Measurements from ENCODE around the gene ARSG.
A peak's percentile ranks its signal among the peaks of the same experiment; 100 is the strongest.

Gene ARSG

DNA sequence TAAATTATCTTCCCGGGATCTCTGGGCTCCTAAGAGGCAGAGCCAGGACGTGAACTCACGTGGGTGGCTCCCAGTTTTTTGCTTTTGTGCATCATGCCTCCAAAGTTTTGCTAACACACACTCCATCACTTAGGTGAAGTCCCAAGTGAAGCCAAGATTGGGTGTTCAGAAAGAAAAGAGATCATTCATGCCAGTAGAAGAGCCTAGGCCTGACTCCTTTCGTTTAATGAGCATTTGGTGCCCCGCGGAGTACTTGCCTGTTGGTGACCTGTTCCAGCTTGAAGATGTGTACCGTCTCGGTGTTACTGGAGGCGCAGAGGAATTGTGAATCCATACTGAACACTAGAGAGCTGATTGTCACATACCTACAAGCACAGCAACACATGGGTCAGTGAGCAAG is 141.9 kb downstream of the ARSG start:
- DNase-seq = no peak

DNA sequence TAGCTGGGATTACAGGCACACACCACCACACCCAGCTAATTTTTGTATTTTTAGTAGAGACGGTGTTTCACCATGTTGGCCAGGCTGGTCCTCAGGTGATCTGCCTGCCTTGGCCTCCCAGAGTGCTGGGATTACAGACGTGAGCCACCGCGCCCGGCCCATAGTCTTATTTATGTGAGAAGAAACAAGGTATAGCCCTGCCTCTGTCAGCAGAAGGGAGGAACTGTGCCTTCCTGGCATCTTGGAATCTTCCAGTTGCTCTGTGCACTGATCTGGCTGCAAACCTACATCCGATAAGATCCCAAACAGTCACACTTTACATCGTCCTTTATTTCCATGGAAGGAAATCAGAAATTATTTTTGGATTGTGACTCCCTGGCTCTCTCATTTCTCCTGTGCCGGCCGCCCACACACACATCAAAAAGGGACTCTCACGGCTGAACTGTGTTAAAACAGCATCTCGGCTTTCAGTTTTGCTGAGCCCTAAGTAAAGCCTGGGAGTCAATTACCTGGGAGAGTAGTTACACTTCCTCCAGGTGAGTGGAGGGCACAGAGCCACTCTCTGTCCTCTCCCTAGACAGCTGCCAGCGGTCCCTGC is 142.7 kb downstream of the ARSG start:
- no peak for DNase-seq

DNA sequence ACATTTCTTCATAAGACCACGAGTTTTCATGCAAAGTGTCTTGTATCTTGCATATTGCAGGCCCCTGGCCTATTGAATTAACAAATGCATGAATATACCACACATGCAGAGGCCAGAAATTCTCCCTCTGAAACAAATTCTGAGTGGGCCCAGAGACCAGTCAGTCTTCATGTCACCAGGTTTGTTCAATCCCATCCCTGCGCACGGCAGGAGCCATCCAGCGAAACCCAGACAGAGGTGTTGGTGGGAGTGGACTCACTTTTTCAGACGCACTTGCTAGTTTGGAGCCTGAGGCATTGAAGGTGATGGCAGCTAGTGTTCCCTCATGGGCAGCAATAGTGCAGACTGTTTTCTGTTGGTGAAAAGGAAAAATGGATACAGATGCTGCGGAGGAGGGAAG is 144.1 kb downstream of the ARSG start:
- DNase-seq = no peak

DNA sequence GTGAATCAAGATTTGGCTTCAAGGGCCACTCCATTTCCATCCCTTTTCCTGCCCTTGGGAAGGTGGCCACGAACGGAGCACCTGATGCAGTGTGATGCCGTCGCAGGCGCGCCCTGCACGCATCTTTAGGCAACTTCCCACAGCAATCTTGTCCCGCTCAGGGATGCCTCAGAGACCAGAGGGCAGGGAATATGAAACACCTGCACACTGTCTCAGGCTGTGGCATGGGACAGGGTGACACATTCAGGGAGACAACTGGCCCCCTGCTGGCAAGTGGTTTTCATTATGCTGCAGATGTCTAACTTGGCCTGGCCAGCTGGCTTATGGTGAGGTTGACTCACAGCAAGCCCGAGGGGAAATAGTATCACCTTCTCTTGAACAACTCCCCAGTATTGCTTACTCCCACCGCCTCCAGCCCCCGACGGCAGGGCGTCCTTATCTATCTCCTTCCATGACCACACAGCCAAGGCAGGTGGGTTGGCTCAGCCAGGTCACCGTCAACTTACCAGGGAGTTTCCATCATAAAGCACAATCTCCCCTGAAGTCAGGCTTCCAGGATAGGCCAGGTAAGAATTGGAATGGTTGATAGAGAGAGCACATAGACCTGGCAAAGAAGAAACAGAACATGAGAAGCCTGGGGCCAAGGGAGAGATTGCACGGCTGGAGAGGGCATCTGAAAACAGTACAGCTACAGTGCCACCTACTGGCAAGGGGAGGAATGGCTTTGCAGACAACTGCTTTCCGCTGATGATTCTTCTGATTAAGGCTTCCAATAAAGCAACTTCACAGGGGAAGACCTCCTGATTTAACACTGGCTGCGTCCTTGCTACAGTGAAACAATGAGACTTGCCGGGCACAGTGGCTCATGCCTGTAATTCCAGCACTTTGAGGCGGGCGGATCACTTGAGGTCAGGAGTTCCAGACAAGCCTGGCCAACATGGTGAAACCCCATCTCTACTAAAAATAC is 144.9 kb downstream of the ARSG start:
- DNase-seq = peak; percentile 44 to 45

DNA sequence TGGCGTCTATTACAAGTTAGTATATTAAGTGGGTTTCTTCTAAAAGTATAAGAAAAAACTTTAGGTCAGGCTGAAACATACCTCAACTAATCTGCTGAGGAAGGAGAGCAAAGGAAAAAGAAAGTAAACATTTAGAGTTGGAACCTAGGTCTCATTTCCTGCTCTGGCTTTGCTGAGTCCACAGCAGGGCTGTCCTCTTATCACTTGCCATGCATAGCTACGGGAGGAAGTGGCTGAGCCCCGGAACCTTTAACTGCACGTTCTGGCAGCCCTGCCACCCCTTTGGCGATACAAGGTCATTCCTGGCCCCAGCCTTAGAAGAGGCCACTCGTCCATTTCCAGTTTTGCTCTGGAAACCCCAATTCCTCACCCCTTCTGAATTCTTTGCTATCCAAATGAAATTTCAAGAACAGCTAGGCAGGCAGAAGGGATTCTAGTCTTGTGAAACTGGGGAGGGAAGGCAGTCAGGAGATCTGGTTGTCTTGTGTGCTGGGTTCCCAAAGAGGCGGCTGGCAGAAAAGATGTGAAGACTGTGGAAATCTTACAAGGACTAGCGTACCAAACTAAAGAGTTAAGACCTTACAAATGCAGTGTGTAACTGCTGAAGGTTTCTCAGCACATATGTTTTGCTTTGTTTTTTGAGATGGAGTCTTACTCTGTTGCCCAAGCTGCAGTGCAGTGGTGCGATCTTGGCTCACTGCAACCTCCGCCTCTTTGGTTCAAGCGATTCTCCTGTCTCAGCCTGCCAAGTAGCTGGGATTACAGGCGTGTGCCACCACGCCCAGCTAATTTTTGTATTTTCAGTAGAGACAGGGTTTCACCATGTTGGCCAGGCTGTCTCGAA is 146.9 kb downstream of the ARSG start:
- DNase-seq = no peak

DNA sequence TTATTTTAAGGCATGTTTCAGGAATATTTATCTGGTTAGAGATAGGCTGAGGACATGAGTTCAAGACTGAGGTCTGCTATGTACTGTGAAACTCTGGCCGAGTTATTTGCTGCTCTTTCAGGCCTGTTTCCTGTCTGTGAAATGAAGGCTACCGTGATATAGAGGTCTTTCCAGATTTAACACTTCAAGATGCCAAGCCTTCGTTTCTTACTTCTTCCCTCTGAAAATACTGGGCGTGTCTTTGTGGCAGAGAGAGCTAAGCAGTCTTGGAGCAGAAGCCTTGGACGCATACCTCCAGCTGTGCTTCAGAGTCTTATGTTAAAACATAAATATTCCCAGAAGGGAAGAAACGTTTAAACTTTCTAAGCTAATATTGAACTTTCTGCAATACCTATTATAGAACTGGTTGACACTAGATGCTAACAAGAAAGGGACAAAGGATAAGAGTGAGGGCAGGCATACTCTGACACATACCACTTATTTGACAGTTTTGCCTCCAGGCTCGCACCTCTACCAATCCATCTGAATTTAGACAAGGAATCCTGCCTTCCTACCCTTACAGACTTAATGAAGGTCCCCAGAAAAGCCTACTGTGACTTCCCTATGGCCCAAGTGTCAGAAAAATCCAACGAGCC is 148.5 kb downstream of the ARSG start:
- no peak for DNase-seq

DNA sequence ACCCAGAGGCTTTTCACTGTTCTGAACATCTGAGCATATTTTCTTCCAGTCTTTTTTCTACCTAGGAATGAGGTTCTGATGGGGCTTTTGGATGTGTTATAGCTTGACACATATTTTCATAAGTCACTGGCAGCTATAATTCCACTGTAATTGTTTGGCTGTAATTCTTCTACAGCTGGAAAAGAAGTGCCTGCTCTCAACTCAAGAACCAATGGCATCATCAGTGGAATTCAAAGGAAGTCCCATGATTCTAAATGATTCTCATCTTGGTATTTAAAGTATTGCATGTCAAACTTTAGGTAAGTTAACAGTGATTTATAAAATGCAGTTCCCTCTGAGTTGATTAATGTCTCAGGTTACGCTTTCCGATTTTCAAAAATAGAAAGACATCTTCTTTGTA is 149.2 kb downstream of the ARSG start:
- no peak for DNase-seq

DNA sequence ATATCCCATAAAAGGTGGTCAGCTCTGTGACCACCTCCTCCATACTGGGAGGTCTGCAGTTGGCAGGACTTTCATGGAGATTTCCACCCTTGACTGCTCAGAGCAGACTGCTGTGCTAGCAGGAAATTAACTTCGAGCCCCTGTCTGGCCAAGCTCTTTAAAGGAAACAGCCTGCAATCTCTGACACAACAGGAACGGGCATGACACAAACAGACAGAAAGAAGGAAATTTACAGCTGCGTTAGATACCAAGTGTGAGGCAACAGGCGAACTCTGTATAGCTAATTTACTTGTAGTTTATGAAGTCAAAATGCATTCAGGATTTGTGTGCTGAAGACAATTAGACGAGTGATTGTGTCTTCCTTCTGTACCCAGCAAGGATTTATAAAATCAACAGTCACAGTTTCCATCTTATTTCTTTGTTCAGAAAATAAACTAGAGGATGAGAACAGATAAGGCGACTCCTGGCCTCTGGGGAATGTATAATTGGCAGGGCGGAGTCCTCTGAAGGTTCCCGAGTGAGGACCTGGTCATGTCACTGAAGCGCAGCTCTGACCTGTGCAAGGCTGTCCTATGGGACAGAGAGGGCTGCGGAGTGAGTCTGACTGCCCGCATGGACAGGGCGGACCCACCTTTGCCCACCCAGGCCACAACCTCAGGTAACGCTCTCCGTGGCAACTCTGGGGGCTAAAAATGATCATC is 149.9 kb downstream of the ARSG start:
- DNase-seq = no peak

DNA sequence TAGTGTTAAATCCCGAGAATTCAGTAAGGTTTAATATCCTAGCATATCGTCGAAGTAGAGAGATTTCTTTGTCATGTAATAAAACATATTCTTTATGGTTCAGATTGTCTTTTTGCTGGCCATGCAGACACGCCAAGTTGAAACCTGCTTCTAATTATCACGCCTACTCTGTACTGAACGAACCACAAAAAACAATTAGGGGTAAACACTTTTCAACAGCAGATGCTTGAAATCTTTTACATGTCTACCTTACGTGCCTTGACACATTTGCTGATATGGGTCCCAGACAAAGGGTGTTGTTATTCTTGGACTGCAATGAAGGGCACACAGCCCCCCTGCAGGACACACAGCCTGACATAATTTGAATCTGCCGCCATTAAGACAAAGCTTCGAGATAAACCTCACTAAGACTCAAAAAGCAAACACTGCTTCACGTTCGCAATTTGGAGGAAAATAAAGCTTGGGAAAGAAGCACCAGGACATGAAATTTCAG is 152.7 kb downstream of the ARSG start:
- no peak for DNase-seq

DNA sequence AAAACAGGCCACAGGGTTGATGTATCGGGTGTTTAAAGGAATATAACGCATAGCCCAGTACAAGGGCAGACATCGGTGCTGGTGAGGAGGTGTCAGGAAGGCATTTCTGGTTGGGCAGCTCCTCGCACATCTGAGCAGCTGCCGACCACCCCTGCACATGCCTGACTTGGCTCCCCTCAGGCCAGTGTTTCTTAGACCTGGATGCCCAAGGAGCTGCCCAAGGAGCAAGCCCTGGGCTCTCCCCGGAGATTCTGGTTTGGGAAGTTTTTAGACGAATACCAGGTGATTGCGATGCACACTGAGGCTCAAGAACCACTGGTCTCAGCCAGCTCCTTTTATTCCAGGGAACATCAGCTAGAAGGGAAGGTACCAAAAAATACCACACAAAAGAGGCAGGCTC is 154.4 kb downstream of the ARSG start:
- DNase-seq = no peak

DNA sequence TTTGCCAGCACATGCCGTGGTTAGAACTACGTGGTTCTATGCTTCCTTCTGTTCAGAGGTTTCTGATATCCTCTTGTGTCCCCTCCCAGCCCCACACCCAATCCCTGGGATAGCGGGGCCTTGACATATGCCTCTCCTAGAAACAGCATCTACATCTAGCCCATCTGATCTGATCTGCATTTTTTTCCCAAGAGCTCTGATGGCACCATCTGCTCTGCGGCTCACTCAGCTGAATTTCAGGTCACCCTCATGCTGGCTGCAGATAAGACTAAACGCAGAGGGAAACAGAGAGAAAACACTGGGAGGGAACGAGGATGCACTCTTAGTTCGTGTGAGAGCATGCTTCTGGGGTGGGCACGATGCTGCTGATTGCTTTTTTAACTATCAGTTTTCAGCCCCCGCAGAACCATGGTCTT is 155.3 kb downstream of the ARSG start:
- DNase-seq = no peak

DNA sequence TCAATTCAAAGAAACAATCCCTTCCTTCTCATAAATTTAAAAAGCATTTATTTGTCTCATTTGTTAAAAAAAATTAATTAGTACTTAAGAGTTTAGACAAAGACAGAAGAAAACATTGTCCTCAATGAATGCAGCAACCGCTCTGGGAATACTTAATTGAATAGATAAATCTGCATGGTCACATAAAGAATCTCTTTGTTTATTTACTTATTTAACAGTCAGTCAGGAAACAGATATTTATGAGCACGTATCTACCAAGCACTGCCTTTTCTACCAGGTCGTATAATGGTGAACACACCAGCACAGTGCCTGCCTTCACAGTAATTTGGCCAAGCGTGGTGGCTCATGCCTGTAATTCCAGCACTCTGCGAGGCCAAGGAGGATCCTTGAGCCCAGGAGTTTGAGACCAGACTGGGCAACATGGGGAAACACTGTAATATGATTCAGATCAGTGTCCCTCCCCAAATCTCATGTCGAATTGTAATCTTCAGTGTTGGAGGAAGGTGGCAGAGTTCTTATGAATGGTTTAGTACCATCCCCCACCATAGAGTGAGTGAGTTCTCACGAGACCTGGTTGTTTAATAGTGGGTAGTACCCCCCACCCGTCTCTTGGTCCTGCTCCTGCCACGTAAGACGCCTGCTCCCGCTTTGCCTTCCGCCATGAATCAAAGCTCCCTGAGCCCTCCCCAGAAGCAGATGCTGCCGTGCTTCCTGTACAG is 157.9 kb downstream of the ARSG start:
- no peak for DNase-seq

DNA sequence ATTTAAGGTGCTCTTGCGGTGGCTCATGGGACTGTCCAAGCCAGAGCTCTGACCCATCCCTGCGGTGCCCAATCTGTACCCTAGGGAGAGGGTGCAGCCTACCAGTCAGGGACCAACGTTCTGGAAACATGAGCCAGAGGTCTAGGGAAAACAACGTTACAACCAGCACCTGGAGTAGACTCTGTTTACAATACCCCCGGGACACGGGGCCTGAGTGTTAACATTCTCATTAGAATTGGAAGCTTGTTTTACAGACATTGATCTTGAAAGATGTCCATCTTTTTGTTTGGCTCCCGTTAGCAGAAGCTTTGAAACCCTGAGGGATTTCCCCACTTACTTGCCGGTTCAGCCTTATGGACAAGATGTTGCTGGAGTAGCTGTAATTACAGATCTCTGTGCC is 159.1 kb downstream of the ARSG start:
- DNase-seq = no peak

DNA sequence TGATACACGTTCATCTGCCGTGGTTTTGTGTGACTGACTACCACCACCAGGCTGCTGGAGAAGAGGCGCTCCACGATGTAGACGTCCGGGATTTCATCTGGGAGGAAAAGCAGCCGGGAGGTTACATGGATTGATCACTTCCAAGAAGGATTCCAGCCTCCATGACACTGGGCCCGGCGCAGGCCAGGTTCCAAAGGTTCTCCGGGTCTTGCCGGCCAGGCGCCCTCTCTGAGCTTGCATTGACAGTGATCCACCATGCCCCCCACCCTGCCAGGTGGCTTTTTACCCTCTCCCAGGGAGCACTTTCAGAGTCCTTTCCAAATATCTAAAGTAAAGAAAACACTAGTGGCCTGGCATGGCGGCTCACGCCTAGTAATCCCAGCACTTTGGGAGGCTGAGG is 159.5 kb downstream of the ARSG start:
- DNase-seq = no peak

DNA sequence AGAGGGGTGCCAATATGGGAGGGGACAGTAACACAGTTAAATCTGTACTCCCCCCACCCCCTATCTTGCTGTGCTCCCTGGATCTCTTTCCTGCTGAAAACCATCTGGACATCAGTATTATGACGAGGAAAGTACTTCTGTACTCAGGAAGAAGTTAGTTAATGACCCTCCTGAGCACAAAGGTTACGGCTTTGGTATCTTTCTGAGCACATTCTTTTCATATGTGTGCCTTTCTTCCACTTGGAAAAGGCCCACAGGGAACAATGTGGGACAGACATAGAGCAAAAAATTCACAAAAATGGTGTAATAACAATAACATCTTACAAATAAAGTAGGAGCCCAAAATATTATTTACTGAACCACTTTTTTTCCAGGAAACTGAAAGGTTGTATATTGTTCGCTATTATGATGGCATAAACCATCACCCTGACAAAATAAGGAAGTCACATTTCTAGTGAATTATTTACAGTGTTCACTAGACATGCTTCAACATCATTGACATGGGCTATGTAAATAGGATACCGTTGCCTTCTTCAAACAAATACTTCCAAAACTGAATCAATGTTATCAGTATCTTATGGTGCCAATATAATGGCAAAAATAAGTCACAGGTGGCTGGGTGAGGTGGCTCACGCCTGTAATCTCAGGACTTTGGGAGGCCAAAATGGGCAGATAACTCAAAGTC is 160.5 kb downstream of the ARSG start:
- DNase-seq = no peak

DNA sequence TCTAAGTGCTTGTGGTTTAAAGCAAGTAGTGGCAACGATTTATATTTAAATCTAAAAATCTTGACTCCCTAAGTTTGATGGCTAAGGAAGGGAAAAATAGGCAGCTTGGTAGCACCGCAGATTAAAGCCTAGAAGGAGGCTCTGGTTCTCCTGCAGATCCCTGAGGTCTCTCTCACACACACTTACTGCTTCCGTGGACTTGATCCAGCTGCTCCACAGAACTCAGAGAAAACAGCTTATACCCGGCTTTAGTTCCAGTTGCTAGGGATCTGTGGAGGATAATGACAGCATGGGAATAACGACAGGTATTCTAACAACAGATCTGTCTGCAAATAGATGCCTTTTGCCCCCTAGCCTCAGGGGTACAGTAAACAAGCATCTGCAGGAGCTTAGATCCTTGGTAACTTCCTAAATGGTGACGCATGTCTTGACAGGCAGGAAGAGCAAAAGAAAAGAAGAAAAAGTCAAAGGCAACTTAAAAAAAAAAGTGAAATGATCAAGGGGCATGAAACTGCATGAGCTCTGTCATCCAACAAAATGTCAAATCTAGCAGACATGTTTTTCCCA is 161.5 kb downstream of the ARSG start:
- DNase-seq = no peak

DNA sequence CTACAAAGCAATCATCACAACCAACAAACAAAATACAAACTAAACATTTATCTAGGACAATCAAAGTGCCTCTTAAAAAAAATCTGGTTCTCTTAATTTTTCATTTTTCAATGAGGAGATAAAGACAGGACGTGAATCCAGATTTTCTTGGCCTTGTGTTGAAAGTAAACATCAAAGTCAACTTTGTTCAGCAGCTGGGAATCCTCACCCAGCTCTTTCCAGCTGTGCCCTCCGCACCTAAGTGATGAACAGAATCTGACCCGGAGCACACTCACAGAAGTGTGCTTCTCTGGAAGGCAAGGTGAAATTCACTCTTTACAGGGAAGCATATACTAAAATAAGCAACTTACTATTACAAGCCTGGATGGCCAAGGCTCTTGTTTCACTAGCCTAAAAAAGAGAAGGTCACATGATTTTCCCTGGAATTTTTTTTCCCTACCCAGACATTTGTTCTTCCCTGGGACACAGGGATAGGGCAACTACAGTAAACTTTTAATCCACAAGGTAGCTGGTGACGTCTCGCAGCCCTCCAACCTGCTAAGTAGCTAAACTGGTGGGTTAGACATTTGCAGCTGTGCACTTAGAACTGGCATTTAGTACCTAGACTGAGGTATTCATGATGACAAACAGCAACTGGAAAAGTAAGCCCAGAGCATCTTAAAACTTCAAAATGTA is 162.8 kb downstream of the ARSG start:
- DNase-seq = no peak

DNA sequence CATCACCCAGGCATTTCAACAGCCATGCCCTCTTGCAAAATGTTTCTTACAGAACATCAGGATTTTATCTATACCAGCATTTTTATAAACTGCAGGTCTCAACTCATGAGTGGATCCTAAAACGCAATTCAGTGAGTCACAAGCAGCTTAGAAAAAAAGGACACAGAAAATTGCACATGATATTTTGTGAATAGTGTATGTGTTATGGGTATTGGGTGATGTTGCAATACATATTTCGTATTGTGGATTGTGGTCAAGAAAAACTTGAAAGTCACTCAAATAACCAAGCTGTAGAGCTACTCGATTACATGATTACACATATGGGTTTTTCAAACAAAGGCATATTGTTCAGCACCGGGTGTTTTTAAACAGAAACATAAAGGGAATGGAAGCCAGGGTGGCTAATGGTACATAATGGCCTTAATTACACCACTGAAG is 164.6 kb downstream of the ARSG start:
- DNase-seq = no peak

DNA sequence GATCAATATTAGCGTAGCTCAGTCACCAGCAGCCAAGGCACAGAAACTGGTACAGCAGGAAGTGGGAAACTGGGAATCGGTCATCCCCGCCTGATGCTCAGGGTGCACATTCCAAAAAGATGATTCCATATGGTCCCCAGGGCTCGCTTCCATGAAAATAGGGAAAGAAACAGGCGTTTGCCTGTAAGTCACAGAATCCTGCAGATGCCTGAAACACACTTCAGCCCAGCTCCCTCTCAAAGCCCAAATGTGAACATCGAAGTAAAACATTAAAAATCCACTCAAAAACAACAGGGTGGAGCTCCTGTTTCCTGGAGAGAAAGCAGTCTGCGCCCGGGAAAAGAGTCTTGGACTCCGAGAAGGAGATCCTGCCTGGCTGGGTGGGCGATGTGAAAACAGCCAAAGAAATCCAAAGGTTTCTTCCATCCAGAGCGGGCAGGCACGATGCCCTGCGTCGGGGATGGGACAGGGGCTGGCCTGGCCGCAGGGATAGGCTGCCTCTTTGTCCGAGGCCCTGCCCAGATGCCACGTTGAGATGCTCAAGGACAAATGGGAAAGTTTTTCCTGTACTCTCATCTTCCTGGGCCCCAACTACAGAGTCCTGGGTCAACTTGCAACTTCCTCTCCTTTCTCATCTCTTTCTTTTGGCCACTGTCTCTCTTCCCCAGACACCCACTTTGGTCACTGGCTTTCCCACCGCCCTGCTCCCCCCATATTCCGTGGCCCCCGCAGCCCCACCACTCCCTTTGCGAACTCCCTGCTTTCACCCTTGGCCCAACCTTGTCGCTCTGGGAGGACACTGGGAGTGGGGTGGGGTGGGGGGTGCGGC is 165.3 kb downstream of the ARSG start:
- no peak for DNase-seq

Measured in NCI-H187 (cell line).